Erythroblast (primary cell): ENCODE results near the gene AIP.
"Not testable (repeated sequence)": the region's sequence is repeated elsewhere in the genome, so short reads cannot be mapped to it uniquely, and the experiment has no call there.

Experiments
- DNase-seq, 2 experiments: peaks; one replicate each; lab custom pipeline; 2025; lab: John Stamatoyannopoulos, UW
- GATA1 ChIP-seq: IDR thresholded peaks from 2 replicates; pipeline ENCODE4 v1.6.1; 2011; ENCODE audit warnings: low read depth, mild to moderate bottlenecking, control low read depth, low read length, moderate library complexity
- POLR2A ChIP-seq: IDR thresholded peaks from 2 replicates; pipeline ENCODE4 v1.6.1; 2011; ENCODE audit warnings: mild to moderate bottlenecking, low read length

AIP gene

DNA sequence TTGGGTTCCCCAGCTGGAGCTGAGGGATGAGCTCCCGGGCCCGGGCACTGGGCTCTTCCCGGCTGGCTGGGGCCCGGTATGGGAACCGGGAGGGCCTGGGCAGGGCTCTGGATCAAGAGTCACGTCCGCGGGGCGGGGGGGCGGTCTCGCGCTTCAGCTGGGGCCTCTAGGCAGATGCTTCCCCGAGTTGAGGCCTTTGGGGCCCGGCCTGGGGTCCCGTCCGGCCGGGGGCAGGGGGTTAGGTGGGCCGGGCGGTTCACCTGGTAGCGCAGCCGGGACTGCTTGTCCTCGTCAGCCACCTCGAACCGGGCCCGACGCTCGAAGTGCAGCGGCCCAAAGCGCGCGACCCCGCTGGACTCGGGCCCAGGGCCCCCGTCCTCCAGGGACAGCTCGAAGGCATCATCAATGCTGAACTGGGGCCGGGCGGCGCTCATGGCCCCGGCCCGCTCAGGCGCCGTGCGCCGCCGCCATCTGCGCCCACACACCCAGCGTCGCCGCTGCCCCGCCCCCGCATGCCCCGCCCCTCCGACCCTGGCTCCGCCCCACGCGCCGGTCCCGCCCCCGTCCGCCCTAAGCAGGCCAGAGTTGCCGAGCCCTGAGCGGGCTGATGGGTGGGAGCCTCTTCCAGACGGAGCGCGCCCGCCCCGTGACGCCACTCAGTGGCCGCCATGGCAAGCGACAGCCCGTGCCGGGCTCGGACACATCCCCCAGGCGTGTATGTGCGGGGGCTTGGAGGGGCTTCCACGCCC lies 13.9 kb upstream of the AIP start, which contains the start of gene TMEM134:
TMEM134 (minus strand) TSS at position 493 of the 749 bp plus-strand sequence; CDS start at position 434, 59 bp downstream.
- peak; percentile 96 to 98 for DNase-seq
- TF ChIP-seq POLR2A (peak; percentile 76), GATA1 (no peak)

- peak; percentile 27 for TF ChIP-seq POLR2A
- TF ChIP-seq GATA1: no peak
- DNase-seq: no peak
These were observed 13.4 kb upstream of the AIP start for GRCh38 chr11:67469508-67469811.

- DNase-seq: no peak
- TF ChIP-seq GATA1 (no peak), POLR2A (no peak)
These were observed 12.4 kb upstream of the AIP start for GRCh38 chr11:67470337-67471002.

DNA sequence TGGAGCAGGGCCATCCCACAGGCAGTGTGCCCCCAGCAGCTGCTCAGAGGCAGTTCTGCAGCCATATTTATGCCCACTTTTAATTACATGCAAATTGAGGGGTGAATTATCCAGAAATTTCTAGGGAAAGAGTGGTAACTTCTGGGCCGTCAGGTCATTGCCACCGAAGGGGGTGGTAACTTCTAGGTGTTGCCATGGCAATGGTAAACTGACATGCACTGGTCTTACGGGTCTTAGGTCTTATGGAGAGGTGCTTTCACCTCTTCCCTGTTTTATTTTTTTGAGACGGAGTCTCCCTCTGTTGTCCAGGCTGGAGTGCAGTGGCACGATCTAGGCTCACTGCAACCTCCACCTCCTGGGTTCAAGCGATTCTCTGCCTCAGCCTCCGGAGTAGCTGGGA lies 9.9 kb upstream of the AIP start:
- no peak for TF ChIP-seq POLR2A
- no peak for TF ChIP-seq GATA1
- no peak for DNase-seq

- DNase-seq: peak in 1 of 2 experiments; percentile 26
These were observed 6.1 kb upstream of the AIP start for GRCh38 chr11:67476692-67477091.

DNA sequence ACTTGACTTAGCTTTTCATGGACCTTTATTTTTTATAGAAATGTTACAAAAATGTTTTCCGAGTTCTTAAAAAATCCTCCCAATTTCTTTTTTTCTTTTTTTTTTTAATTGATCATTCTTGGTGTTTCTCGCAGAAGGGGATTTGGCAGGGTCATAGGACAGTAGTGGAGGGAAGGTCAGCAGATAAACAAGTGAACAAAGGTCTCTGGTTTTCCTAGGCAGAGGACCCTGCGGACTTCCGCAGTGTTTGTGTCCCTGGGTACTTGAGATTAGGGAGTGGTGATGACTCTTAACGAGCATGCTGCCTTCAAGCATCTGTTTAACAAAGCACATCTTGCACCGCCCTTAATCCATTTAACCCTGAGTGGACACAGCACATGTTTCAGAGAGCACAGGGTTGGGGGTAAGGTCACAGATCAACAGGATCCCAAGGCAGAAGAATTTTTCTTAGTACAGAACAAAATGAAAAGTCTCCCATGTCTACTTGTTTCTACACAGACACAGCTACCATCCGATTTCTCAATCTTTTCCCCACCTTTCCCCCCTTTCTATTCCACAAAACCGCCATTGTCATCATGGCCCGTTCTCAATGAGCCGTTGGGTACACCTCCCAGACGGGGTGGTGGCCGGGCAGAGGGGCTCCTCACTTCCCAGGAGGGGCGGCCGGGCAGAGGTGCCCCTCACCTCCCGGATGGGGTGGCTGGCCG lies 5.3 kb upstream of the AIP start:
- DNase-seq: not testable (repeated sequence)

DNA sequence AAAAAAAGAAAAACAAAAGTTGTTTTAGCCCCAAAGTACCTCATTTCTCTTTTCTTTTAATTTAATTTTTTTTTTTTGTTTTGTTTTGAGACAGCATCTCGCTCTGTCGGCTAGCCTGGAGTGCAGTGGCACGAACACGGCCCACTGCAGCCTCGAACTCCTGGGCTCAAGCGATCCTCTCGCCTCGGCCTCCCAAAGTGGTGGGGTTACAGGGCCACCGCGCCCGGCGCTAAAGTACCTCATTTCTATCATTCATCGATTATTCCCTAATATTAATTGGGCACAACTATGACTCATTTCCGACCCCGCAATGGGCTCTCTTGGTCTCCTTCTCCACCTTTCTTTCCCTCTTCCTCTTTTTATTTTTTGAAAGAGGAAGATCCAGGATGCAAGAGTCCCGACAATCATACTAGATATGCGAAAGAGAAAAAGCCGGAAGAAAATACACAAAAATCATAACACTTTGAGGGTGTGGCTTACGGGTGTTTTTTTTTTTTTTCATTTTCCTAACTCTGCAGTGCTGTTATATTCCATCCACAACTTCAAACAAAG lies 475 bp upstream of the AIP start:
- no peak for DNase-seq
- TF ChIP-seq GATA1 (no peak), POLR2A (no peak)

DNA sequence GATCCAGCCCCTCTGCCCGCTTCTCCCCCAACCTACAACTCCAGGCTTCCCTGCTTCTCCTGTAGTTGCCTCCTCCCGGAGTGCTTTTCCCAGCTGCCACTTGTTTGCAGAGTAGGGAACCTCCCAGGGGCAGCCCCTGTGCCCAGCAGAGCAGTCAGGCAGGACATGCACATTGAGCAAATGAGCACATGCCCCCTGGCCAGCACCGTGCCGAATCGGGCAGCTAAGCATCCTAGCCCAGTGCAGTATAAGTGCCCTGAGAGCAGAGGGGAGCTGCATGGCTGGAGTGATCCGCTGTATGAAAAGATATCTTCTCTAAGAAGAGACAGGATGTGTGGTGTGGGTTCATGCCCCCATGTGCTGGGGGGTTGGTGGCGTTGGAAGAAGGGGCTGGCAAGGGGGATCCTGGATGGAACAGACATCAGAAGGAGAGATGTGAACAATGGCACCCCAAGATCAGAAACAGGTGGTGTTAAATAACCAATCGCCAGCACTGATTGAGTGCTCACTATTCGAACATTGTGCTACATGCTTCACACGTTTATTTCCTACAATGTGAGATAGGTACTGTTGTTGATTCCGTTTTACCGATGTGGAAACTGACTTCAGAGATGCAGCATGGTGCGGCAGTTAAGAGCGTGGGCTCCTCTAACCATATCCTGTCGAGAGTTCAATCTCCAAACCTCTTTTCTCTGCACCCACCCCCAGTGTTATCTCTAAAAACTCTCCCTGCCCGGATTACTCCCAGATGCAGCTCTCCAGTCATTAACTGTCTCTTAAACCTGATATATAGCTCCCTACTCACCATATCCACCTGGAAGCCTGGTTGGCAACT lies 1.2 kb downstream of the AIP start:
- TF ChIP-seq POLR2A: no peak
- no peak for TF ChIP-seq GATA1
- DNase-seq: no peak

DNA sequence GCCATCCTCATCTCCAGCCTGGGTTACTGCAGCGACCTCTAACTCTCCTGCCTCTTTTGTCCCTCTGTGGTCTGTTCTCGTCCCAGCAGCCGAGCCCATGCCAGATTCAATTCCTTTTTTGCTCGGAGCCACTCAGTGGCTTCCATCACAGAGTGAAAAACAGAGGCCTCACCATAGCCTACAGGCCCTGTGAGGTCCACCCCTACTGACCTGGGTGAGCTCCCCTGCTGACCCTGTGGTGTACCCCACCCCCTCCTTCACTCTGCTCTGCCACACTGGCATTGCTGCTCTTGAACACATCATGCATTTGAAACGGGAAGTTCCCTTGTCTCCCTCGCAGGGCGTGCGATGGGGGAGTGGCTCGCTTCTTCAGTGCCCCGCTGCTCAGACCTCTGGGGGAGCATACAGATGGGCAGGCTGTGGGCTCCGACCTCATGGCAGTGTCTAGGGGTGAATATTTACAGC lies 2.1 kb downstream of the AIP start:
- no peak for DNase-seq

DNA sequence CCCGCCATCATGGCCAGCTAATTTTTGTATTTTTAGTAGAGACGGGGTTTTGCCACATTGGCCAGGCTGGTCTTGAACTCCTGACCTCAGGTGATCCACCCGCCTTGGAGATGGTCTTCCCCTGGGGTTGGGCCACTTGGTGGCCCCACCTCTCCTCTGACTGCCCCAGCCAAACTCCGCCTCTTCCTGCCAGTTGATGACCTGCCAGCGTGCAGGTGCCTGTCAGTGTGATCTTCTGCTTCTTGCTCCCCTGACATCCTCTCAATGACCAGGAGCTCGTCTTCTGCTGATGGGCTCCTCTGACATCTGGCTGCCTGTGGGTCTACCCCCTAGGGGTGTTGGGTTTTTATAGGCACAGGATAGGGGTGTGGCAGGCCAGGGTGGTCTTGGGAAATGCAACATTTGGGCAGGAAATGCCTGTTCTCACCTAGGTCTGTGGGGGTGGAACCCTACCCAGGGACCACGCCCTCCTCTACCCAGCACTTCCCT lies 3.1 kb downstream of the AIP start:
- not testable (repeated sequence) for DNase-seq

More for the DNA sequence above, 2.1 kb downstream of the AIP start:
- no peak for TF ChIP-seq POLR2A
- no peak for TF ChIP-seq GATA1

GRCh38 chr11:67486481-67487195 lies 3.8 kb downstream of the AIP start:
- no peak for DNase-seq
- TF ChIP-seq POLR2A (no peak), GATA1 (no peak)

DNA sequence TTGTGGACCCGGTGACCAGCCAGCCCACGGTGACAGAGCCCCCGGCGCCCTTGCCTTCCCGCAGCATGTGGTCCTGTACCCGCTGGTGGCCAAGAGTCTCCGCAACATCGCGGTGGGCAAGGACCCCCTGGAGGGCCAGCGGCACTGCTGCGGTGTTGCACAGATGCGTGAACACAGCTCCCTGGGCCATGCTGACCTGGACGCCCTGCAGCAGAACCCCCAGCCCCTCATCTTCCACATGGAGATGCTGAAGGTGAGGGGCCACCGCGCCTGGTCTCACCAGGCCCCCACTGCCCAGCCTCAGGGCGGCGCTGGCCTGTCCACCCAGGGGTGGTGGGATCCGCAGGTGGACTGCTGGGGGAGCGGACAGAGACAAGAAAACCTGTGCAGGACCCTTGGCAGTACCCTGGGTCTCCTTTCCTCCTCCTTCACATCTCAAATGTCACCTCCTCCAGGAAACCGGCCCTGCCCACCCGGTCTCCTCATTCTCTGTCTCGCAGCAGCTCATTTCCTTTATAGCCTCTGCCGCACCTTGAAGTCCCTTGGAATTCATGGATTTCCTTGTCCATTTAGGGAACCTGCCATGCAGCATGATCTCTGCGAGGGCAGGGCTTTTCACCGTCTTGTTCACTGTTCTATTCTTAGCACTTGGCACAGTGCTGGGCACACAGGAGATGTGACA lies 6.5 kb downstream of the AIP start:
- TF ChIP-seq POLR2A (no peak), GATA1 (no peak)
- no peak for DNase-seq
